Measurements from ENCODE around the gene OR51A7.

- TF ChIP-seq RAD21 (IDR thresholded peaks at IDR 0.05; ENCODE audit: low read depth) (no peak), YY1 (IDR thresholded peaks at IDR 0.05; ENCODE audit: low read depth) (no peak), CEBPB (IDR thresholded peaks at IDR 0.05) (no peak), MAX (IDR thresholded peaks at IDR 0.05) (no peak), REST (IDR thresholded peaks at IDR 0.05; ENCODE audit: low read depth) (no peak), USF1 (IDR thresholded peaks at IDR 0.05) (no peak), TCF12 (IDR thresholded peaks at IDR 0.05; ENCODE audit: low read depth) (no peak), EP300 (IDR thresholded peaks at IDR 0.05; ENCODE audit: borderline replicate concordance) (no peak), CREB1 (IDR thresholded peaks at IDR 0.05; ENCODE audit: low read depth) (no peak)
These were observed 40.9 kb upstream of the OR51A7 start for GRCh38 chr11:4862447-4863236.

All from Ishikawa (cell line).